Fibroblast of skin of left quadriceps (primary cell): ENCODE measurements around the gene KIF5A.

Source experiments
- DNase-seq, 2 experiments: peaks; one replicate each; pipeline ENCODE4 v3.0.0-alpha.2; 2013; ENCODE audit warnings: low read depth in 2 of 2

The KIF5A gene

GRCh38 chr12:57632073-57632957, 82.5 kb downstream of the KIF5A start:
- DNase-seq: no peak

DNA sequence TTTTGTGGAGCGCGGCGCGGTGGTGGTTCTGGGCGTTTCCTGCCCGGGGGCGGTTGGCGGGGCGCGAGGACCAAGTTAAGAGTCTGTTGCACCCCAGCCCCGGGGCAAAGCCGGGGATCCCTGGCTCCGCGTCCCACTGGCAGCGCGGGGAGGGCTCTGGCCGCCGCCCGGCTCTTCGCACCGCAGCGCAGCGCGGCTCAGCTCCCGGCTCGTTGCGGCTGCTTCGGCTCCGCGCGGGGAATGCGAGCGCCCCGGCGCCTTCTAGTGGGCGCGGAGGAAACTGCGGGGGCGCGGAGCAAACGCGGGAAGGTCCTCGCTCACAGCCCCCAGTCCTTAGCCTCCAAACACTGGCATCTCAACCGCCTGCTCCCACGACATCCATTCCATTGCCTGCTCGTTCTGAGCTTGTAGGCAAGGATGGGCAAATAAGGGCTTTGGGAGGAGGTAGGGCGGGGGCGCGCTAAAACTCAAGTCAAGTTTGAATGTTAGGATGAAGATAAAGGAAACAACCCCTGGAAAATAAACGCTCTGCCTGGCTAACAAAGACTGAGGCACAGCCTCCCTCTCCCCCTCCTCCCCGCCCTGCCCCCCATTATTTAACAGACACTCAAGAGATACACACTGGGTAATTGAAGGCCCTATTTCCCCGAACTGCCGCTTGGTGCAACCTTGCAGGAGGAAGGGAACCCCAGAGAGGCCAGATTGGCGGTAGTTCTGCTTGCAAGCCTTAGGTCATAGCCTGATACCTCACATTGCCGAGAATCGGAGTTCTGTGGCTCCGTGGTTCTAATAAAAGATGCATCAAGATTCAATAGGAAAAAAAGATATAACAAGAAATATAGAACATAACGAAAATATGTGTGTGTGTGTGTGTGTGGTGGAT, 83.4 kb downstream of the KIF5A start, which contains the start of gene B4GALNT1:
Gene B4GALNT1 (minus strand): TSS at position 244 of the 883 bp plus-strand sequence. CDS start 1,069 bp downstream, outside the sequence.
- DNase-seq: peak in 1 of 2 experiments; percentile 21
